SK-N-MC (cell line): ENCODE measurements around the gene COQ10B.

Source experiments
- DNase-seq: peaks from one replicate; pipeline ENCODE4 v3.0.0-alpha.2; 2011; ENCODE audit warnings: low read depth, low spot score
- H3K27ac ChIP-seq: fragments of 200-600 bp; sonication (generic); 2 replicates; pipeline ENCODE4 v1.5.1; 2016; ENCODE audit warnings: mixed run types
- H3K36me3 ChIP-seq: fragments of 200-600 bp; sonication (generic); 2 replicates; pipeline ENCODE4 v1.6.1; 2017; ENCODE audit warnings: antibody characterized with exemption, low read length, mixed read lengths; ENCODE audit not compliant: insufficient read depth
- H3K4me3 ChIP-seq: fragments of 200-600 bp; sonication (generic); 2 replicates; pipeline ENCODE4 v1.5.1; 2016
- H3K9ac ChIP-seq: fragments of 200-600 bp; sonication (generic); 2 replicates; pipeline ENCODE4 v1.8.0; 2017; ENCODE audit warnings: mixed run types, mixed read lengths; ENCODE audit not compliant: insufficient read length
- H3K9me3 ChIP-seq: fragments of 200-600 bp; sonication (generic); 2 replicates; pipeline ENCODE4 v1.6.1; 2017; ENCODE audit warnings: low read depth, mild to moderate bottlenecking, antibody characterized with exemption, low read length, moderate library complexity, mixed read lengths
- EZH2 ChIP-seq: fragments of 200-600 bp; sonication (generic); IDR thresholded peaks from one replicate; pipeline ENCODE4 v1.6.1; 2017; ENCODE audit warnings: antibody characterized with exemption
- FOXP2 ChIP-seq: optimal IDR thresholded peaks from 2 replicates; pipeline ENCODE3; 2011; ENCODE audit warnings: mild to moderate bottlenecking, moderate library complexity; ENCODE audit not compliant: insufficient read depth; ENCODE audit errors: extremely low read length, control extremely low read depth
- POLR2AphosphoS5 ChIP-seq: IDR thresholded peaks from 2 replicates; pipeline ENCODE4 v1.6.1; 2012; ENCODE audit warnings: mild to moderate bottlenecking, low read depth, low read length, borderline replicate concordance

COQ10B gene

DNA sequence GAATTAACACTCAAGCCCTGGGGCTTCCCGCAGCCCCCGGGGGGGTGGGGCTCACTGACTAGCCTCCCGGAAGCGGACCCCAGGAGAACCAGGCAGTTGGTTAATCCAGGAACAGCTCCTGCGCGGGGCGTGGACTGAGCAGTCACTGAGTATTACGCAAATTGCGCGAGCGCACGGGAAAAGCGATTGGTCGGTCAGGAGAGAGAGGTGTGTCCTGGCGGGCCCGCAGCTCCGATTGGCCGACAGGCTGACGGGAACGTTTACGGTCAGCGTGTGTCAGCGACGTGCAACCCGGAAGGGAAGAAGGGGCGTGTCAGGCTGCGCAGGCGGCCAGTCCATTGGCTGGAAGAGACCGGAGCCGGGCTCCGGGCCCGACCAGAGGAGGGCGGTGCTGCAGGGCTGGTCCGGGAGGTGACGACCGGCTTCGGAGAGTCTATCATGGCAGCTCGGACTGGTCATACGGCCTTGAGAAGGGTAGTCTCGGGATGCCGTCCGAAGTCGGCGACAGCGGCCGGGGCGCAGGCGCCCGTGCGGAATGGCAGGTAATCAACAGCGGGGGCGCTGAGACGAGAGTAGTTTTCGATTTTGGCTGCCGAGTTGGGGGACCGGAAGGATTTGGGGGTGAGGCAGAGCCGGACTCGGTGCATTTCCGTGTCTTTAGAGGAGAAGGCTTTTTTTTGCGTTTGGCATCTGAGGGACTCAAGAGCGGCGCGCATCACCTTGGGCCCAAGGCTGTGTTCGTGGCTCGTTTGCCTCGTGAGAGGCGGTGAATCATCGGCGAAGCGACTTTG lies at the start of gene COQ10B:
Gene COQ10B, plus strand, starts transcription at position 430 of the 791 bp plus-strand sequence. Its CDS starts 9 bp downstream, at position 439.
- DNase-seq = peak; percentile 95
- TF ChIP-seq POLR2AphosphoS5 (peak; percentile 73), FOXP2 (peak; percentile 45), EZH2 (no peak)
- Histone ChIP-seq H3K9me3 (no peaks in the 10 kb centered on the region), H3K36me3 (no peaks in the 10 kb centered on the region), H3K4me3 (peak within 1 kb of the TSS; percentile 87), H3K27ac (peak within 1 kb of the TSS; percentile 70), H3K9ac (peak within 1 kb of the TSS; percentile 85)

DNA sequence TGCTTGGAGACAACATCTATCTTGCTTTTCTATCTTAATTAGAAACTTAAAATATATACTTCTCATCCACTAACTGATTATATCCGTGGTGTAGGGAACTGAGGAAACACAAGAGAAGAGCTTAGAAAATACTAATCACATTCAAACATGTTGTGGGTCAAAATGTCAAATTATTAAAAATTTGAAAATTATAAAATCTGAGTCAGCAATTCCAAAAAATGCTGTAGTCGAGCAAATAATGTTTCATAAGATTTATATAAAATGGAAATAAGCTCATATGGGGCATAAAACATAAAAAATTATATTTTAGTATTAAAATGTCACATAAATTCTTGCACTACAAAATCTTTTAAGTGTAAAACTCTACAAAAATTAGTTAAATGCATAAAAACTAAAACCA lies 47.8 kb upstream of the COQ10B start:
- no peak overlapping the region for H3K27ac ChIP-seq
- no peak overlapping the region for H3K9ac ChIP-seq
- peaks cover 97% of the 10 kb centered on the region for H3K36me3 ChIP-seq
- no peaks in the 10 kb centered on the region for H3K9me3 ChIP-seq
- no peak for DNase-seq
- H3K4me3 ChIP-seq = no peak overlapping the region
- no peak for TF ChIP-seq POLR2AphosphoS5
- TF ChIP-seq EZH2 = no peak
- no peak for TF ChIP-seq FOXP2

- Histone ChIP-seq H3K9me3 (no peaks in the 10 kb centered on the region), H3K36me3 (peaks cover 92% of the 10 kb centered on the region), H3K9ac (no peak overlapping the region), H3K27ac (peak overlapping the region; percentile 31; the same call in 1 of the 2 replicates), H3K4me3 (no peak overlapping the region)
- TF ChIP-seq FOXP2 (no peak), EZH2 (no peak), POLR2AphosphoS5 (no peak)
- no peak for DNase-seq
Measured at GRCh38 chr2:197414039-197414438, 39.3 kb upstream of the COQ10B start.

DNA sequence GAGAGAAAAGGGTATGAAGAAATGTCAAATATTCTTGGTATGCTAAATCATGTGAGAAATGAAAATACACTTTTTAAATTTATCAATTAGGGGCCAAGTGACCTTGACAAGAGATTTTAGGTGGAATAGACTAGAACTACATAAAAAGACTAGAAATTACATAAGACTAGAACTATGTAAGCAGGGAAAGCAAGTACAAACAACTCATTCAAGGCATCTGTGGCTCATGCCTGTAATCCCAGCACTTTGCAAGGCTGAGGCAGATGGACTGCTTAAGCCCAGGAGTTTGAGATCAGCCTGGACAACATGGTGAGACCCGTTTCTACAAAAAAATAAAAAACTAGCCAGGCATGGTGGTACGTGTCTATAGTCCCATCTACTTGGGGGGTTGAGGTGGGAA lies 38.8 kb upstream of the COQ10B start:
- no peaks in the 10 kb centered on the region for H3K9me3 ChIP-seq
- DNase-seq = no peak
- peak overlapping the region; percentile 31; the same call in 1 of the 2 replicates for H3K27ac ChIP-seq
- TF ChIP-seq POLR2AphosphoS5 = no peak
- TF ChIP-seq EZH2 = no peak
- no peak for TF ChIP-seq FOXP2
- no peak overlapping the region for H3K9ac ChIP-seq
- peaks cover 92% of the 10 kb centered on the region for H3K36me3 ChIP-seq
- H3K4me3 ChIP-seq = no peak overlapping the region

- peaks cover 93% of the 10 kb centered on the region for H3K36me3 ChIP-seq
- no peak overlapping the region for H3K4me3 ChIP-seq
- DNase-seq = no peak
- H3K9me3 ChIP-seq = no peaks in the 10 kb centered on the region
- H3K27ac ChIP-seq = no peak overlapping the region
- TF ChIP-seq EZH2 = no peak
- no peak for TF ChIP-seq POLR2AphosphoS5
- no peak for TF ChIP-seq FOXP2
- H3K9ac ChIP-seq = no peak overlapping the region
Measured at GRCh38 chr2:197416268-197416667, 37.1 kb upstream of the COQ10B start.

GRCh38 chr2:197419438-197419837 lies 33.9 kb upstream of the COQ10B start:
- Histone ChIP-seq H3K36me3 (peaks cover 90% of the 10 kb centered on the region), H3K4me3 (no peak overlapping the region), H3K9me3 (no peaks in the 10 kb centered on the region), H3K9ac (no peak overlapping the region), H3K27ac (no peak overlapping the region)
- TF ChIP-seq FOXP2 (no peak), EZH2 (no peak), POLR2AphosphoS5 (no peak)
- no peak for DNase-seq

- Histone ChIP-seq H3K4me3 (no peak overlapping the region), H3K36me3 (peaks cover 56% of the 10 kb centered on the region), H3K9me3 (no peaks in the 10 kb centered on the region), H3K27ac (no peak overlapping the region), H3K9ac (no peak overlapping the region)
- TF ChIP-seq FOXP2 (no peak), EZH2 (no peak), POLR2AphosphoS5 (no peak)
- no peak for DNase-seq
Measured at GRCh38 chr2:197423307-197423706, 30.0 kb upstream of the COQ10B start.

DNA sequence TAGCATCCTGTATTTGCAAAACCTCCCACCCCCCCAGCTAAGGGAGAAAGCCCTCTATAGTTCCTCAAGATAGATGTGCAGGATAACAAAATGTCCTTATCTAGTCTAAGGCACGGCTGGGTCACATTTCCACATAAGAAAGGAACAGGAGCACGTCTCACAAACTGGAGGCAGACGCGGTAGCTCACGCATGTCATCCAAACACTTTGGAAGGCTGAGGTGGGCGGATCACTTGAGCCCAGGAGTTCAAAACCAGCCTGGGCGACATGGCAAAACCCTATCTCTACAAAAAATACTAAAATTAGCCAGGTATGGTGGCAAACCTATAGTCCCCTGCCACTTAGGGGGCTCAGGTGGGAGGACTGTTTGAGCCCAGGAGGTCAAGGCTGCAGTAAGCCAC lies 27.8 kb upstream of the COQ10B start:
- no peak for DNase-seq
- TF ChIP-seq FOXP2 (no peak), EZH2 (no peak), POLR2AphosphoS5 (no peak)
- Histone ChIP-seq H3K9ac (no peak overlapping the region), H3K4me3 (no peak overlapping the region), H3K9me3 (no peaks in the 10 kb centered on the region), H3K36me3 (peaks cover 50% of the 10 kb centered on the region), H3K27ac (peak overlapping the region; percentile 31; the same call in 1 of the 2 replicates)
